Right atrium auricular region (tissue), 2 donors: ENCODE results near the gene RAI14. TPM values are rescaled to one million over a fixed set of nuclear protein-coding genes. Genes with fewer than 3 reads are reported as not detected.

Experiments used
- DNase-seq: peaks from one replicate; pipeline ENCODE4 v3.0.0-alpha.2; 2019; ENCODE audit warnings: low spot score
- H3K27ac ChIP-seq, 2 donors: fragments of 200-600 bp; sonication (generic); 1 replicate in 1 of 2; 2 replicates in 1 of 2; pipeline ENCODE4 v1.5.1; 2016 to 2019
- H3K27me3 ChIP-seq, 2 donors: fragments of 200-600 bp; sonication (generic); one replicate each; pipeline versions ENCODE4 v1.5.1 to v1.6.0; 2017 to 2019
- H3K36me3 ChIP-seq: fragments of 200-600 bp; sonication (generic); one replicate; pipeline ENCODE4 v1.5.1; 2016
- H3K4me1 ChIP-seq, 2 donors: fragments of 200-600 bp; sonication (generic); one replicate each; pipeline versions ENCODE4 v1.5.1 to v1.6.0; 2017 to 2019
- H3K4me3 ChIP-seq, 2 donors: fragments of 200-600 bp; sonication (generic); 1 replicate in 1 of 2; 2 replicates in 1 of 2; pipeline ENCODE4 v1.5.1; 2017 to 2019; ENCODE audit warnings: mild to moderate bottlenecking in 1 of 2, moderate library complexity in 1 of 2
- H3K9me3 ChIP-seq, 2 donors: fragments of 200-600 bp; sonication (generic); one replicate each; pipeline ENCODE4 v1.5.1; 2019
- CTCF ChIP-seq, 2 donors: fragments of 200-600 bp; sonication (generic); IDR thresholded peaks; one replicate each; pipeline ENCODE4 v1.5.1; 2019; ENCODE audit warnings: antibody characterized with exemption in 2 of 2
- total RNA-seq, 2 donors: library from RNA; depleted of rRNA; stranded (reverse); fragments of >200 nt; gene quantifications; one replicate each; pipeline ENCODE4 v1.1.0, GENCODE V29; 2016

Gene RAI14
- total RNA-seq, 2 donors from 2014 or later = 14.0 to 21.3 TPM

GRCh38 chr5:34765662-34766061 is 109.5 kb downstream of the RAI14 start:
- H3K9me3 ChIP-seq = no peaks in the 10 kb centered on the region
- TF ChIP-seq CTCF (IDR thresholded peaks at IDR 0.05) = no peak
- DNase-seq = no peak
- H3K27me3 ChIP-seq = no peaks in the 10 kb centered on the region
- no peak overlapping the region for H3K4me3 ChIP-seq
- no peak overlapping the region for H3K27ac ChIP-seq
- H3K4me1 ChIP-seq = peaks cover 0 to 7% of the 10 kb centered on the region in 2 donors
- H3K36me3 ChIP-seq = no peaks in the 10 kb centered on the region

GRCh38 chr5:34767180-34767579 is 111.1 kb downstream of the RAI14 start:
- no peak for TF ChIP-seq CTCF (IDR thresholded peaks at IDR 0.05)
- no peaks in the 10 kb centered on the region for H3K9me3 ChIP-seq
- H3K4me3 ChIP-seq = no peak overlapping the region
- H3K27ac ChIP-seq = no peak overlapping the region
- DNase-seq = no peak
- peaks cover 0 to 5% of the 10 kb centered on the region in 2 donors for H3K4me1 ChIP-seq
- no peaks in the 10 kb centered on the region for H3K27me3 ChIP-seq
- no peaks in the 10 kb centered on the region for H3K36me3 ChIP-seq

- DNase-seq = no peak
- TF ChIP-seq CTCF (IDR thresholded peaks at IDR 0.05) = no peak
- no peaks in the 10 kb centered on the region for H3K4me1 ChIP-seq
- no peak overlapping the region for H3K27ac ChIP-seq
- peaks cover 0 to 8% of the 10 kb centered on the region in 2 donors for H3K9me3 ChIP-seq
- H3K27me3 ChIP-seq = no peaks in the 10 kb centered on the region
- H3K4me3 ChIP-seq = no peak overlapping the region
- no peaks in the 10 kb centered on the region for H3K36me3 ChIP-seq
Observed at GRCh38 chr5:34770486-34770885, 114.4 kb downstream of the RAI14 start.

- no peak for TF ChIP-seq CTCF (IDR thresholded peaks at IDR 0.05)
- peaks cover 0 to 8% of the 10 kb centered on the region in 2 donors for H3K9me3 ChIP-seq
- no peaks in the 10 kb centered on the region for H3K27me3 ChIP-seq
- DNase-seq = no peak
- H3K27ac ChIP-seq = no peak overlapping the region
- H3K4me3 ChIP-seq = no peak overlapping the region
- no peaks in the 10 kb centered on the region for H3K4me1 ChIP-seq
- no peaks in the 10 kb centered on the region for H3K36me3 ChIP-seq
Observed at GRCh38 chr5:34771076-34771475, 114.9 kb downstream of the RAI14 start.

GRCh38 chr5:34772267-34773098 is 116.4 kb downstream of the RAI14 start:
- no peak for DNase-seq
- Histone ChIP-seq H3K4me1 (no peaks in the 10 kb centered on the region), H3K36me3 (no peaks in the 10 kb centered on the region), H3K27ac (no peak overlapping the region), H3K9me3 (peaks cover 0 to 8% of the 10 kb centered on the region in 2 donors), H3K4me3 (no peak overlapping the region), H3K27me3 (no peaks in the 10 kb centered on the region)
- no peak for TF ChIP-seq CTCF (IDR thresholded peaks at IDR 0.05)
